Body of pancreas (tissue), 4 donors: ENCODE results near the gene REXO4. TPM values are rescaled to one million over a fixed set of nuclear protein-coding genes. Genes with fewer than 3 reads are reported as not detected.

ENCODE experiments used
- ATAC-seq: fragments of 150-250 bp; one replicate; pipeline ENCODE4 v1.9.1; 2016
- DNase-seq, 4 donors: peaks; one replicate each; pipeline ENCODE4 v3.0.0-alpha.2; 2019
- H3K27ac ChIP-seq, 4 donors: fragments of 200-600 bp; sonication (generic); 1 replicate in 3 of 4; 2 replicates in 1 of 4; pipeline versions ENCODE4 v1.5.1 to v1.6.1; 2016 to 2019; ENCODE audit warnings: mild to moderate bottlenecking in 1 of 4, mixed read lengths in 1 of 4, moderate library complexity in 1 of 4
- H3K27me3 ChIP-seq, 2 donors: fragments of 200-600 bp; sonication (generic); one replicate each; pipeline ENCODE4 v1.6.0; 2016; ENCODE audit warnings: mild to moderate bottlenecking in 1 of 2
- H3K36me3 ChIP-seq, 2 donors: fragments of 200-600 bp; sonication (generic); replicated peaks in 1 of 2; 2 replicates each; pipeline ENCODE4 v1.5.1; 2016; ENCODE audit warnings: low read depth in 2 of 2; ENCODE audit not compliant: insufficient read depth in 1 of 2
- H3K4me1 ChIP-seq: fragments of 200-600 bp; sonication (generic); one replicate; pipeline ENCODE4 v1.6.0; 2016
- H3K4me3 ChIP-seq, 2 donors: fragments of 200-600 bp; sonication (generic); 1 replicate in 1 of 2; 2 replicates in 1 of 2; pipeline ENCODE4 v1.5.1; 2016 to 2019
- H3K9me3 ChIP-seq, 3 donors: fragments of 200-600 bp; sonication (generic); 1 replicate in 2 of 3; 2 replicates in 1 of 3; pipeline ENCODE4 v1.5.1; 2016
- POLR2A ChIP-seq, 3 donors: fragments of 450-650 bp; IDR thresholded peaks; one replicate each; pipeline ENCODE4 v1.6.1; 2016; ENCODE audit warnings: antibody characterized with exemption in 3 of 3, mild to moderate bottlenecking in 2 of 3
- WGBS, 2 donors: methylation state at CpG; one replicate each; pipeline ENCODE4 v1.1.5; 2017; 5-methylcytosine and 5-hydroxymethylcytosine counted together
- intact Hi-C: fragments of 100-400 bp; cut with DNase I; formaldehyde crosslinking; loops from one replicate; pipeline ENCODE4 v1.15.1; 2023
- total RNA-seq, 2 donors: library from RNA; depleted of rRNA; stranded (reverse); fragments of >200 nt; gene quantifications; one replicate each; pipeline ENCODE4 v1.1.0, GENCODE V29; 2016
- TF ChIP-seq, protein P1 (sequence below), 7 experiments: fragments of 450-650 bp in 4 of 7; fragments of 200-600 bp in 3 of 7; sonication (generic) in 3 of 7; IDR thresholded peaks; one replicate each; pipeline ENCODE4 v1.5.1; 2016 to 2019; ENCODE audit warnings: antibody characterized with exemption in 7 of 7

Gene REXO4
- total RNA-seq, 2 donors from 2014 or later, result 15.6 to 21.8 TPM

GRCh38 chr9:133359399-133360175 lies 58.2 kb downstream of the REXO4 start:
- peak in 1 of 4 donors; percentile 42 for DNase-seq
- Histone ChIP-seq H3K4me1 (peaks cover 45% of the 10 kb centered on the region), H3K36me3 (peaks cover 0 to 16% of the 10 kb centered on the region in 2 donors), H3K9me3 (no peaks in the 10 kb centered on the region), H3K27me3 (no peaks in the 10 kb centered on the region), H3K4me3 (no peak overlapping the region), H3K27ac (peak overlapping the region in 1 of 4 donors; percentile 16)
- TF ChIP-seq, protein P1, sequence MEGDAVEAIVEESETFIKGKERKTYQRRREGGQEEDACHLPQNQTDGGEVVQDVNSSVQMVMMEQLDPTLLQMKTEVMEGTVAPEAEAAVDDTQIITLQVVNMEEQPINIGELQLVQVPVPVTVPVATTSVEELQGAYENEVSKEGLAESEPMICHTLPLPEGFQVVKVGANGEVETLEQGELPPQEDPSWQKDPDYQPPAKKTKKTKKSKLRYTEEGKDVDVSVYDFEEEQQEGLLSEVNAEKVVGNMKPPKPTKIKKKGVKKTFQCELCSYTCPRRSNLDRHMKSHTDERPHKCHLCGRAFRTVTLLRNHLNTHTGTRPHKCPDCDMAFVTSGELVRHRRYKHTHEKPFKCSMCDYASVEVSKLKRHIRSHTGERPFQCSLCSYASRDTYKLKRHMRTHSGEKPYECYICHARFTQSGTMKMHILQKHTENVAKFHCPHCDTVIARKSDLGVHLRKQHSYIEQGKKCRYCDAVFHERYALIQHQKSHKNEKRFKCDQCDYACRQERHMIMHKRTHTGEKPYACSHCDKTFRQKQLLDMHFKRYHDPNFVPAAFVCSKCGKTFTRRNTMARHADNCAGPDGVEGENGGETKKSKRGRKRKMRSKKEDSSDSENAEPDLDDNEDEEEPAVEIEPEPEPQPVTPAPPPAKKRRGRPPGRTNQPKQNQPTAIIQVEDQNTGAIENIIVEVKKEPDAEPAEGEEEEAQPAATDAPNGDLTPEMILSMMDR (IDR thresholded peaks at IDR 0.05), result peak in 5 of 7 experiments; percentile 26 to 45 (median 35)
- no peak for TF ChIP-seq POLR2A (IDR thresholded peaks at IDR 0.05)
- intact Hi-C loops, result no loop called here
- ATAC-seq, result no peak
- WGBS, 2 donors, result 35 to 42% methylated on average over 14 to 20 of the region's 20 CpGs

DNA sequence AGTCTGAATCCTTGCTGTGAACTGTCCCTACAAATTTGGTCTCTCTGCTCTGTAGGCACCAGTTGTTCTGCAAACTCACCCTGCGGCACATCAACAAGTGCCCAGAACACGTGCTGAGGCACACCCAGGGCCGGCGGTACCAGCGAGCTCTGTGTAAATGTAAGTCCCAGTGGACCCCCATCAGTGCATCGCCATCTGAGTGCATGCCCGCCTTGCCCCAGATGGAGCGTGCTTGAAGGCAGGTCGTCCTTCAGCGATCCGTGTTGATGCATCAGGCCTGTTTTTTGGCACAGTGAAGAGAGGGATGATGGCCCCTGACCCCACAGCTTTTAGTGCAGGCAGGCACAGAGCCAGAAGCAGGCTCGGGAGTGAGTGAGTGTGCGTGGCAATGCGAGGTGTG lies 60.2 kb downstream of the REXO4 start:
- H3K27me3 ChIP-seq, result no peaks in the 10 kb centered on the region
- intact Hi-C loops, result no loop called here
- ATAC-seq (no peak), DNase-seq (no peak)
- H3K4me1 ChIP-seq, result peaks cover 49% of the 10 kb centered on the region
- TF ChIP-seq, protein P1 (IDR thresholded peaks at IDR 0.05), result no peak
- no peak for TF ChIP-seq POLR2A (IDR thresholded peaks at IDR 0.05)
- WGBS, 2 donors, result 76 to 79% methylated on average over 3 to 14 of the region's 14 CpGs
- no peaks in the 10 kb centered on the region for H3K9me3 ChIP-seq
- H3K27ac ChIP-seq, result no peak overlapping the region
- H3K4me3 ChIP-seq, result no peak overlapping the region
- peaks cover 0 to 8% of the 10 kb centered on the region in 2 donors for H3K36me3 ChIP-seq

- TF ChIP-seq, protein P1 (IDR thresholded peaks at IDR 0.05), result peak in 3 of 7 experiments; percentile 10 to 23 (median 17)
- TF ChIP-seq POLR2A (IDR thresholded peaks at IDR 0.05), result peak in 2 of 3 donors; percentile 49 to 65
- DNase-seq (peak; percentile 90 to 93 (median 90)), ATAC-seq (peak; percentile 92)
- intact Hi-C loops, result no loop called here
- H3K9me3 ChIP-seq, result no peaks in the 10 kb centered on the region
- WGBS, 2 donors, result 0% methylated on average over 5 to 73 of the region's 78 CpGs
- peaks cover 49% of the 10 kb centered on the region for H3K4me1 ChIP-seq
- peaks cover 0 to 9% of the 10 kb centered on the region in 2 donors for H3K36me3 ChIP-seq
- H3K27me3 ChIP-seq, result no peaks in the 10 kb centered on the region
- peak within 1 kb of the TSS; percentile 66 to 80 for H3K4me3 ChIP-seq
- H3K27ac ChIP-seq, result peak within 1 kb of the TSS; percentile 20 to 83 (median 66)
Observed at GRCh38 chr9:133356391-133357091, 61.3 kb downstream of the REXO4 start, which contains the start of the genes SURF1 and SURF2. Gene SURF1 (minus strand): TSS chr9:133356487. CDS start chr9:133356453, 34 bp downstream. Gene SURF2 (plus strand): TSS chr9:133356550. CDS start chr9:133356593, 43 bp downstream.

Other genes with a start within 250 kb of the REXO4 start
- gene OBP2B, start 208.8 kb downstream of the REXO4 start, total RNA-seq, result not detected
- gene ABO, start 142.8 kb downstream of the REXO4 start, total RNA-seq, result 1 to 10 TPM; 3.9 to 9.2 TPM
- gene SURF6, start 81.8 kb downstream of the REXO4 start, total RNA-seq, result 10 to 100 TPM; 20.8 to 37.9 TPM
- 10 to 100 TPM; 15.8 to 16.3 TPM for gene MED22, start 69.9 kb downstream of the REXO4 start, total RNA-seq
- gene RPL7A, start 69.8 kb downstream of the REXO4 start, total RNA-seq, result 1,000 to 10,000 TPM; 1,478 to 1,480 TPM
- 10 to 100 TPM; 31.0 to 43.1 TPM for gene SURF1, start 61.5 kb downstream of the REXO4 start, total RNA-seq
- 10 to 100 TPM; 20.0 to 27.0 TPM for gene SURF2, start 61.5 kb downstream of the REXO4 start, total RNA-seq
- 100 to 1,000 TPM in 1 of 2 donors, 10 to 100 TPM in 1; 93.9 to 109 TPM for gene SURF4, start 42.0 kb downstream of the REXO4 start, total RNA-seq
- gene STKLD1, start 41.6 kb downstream of the REXO4 start, total RNA-seq, result not detected
- 1 to 10 TPM; 2.3 to 5.6 TPM for gene ADAMTS13, start 4.4 kb upstream of the REXO4 start, total RNA-seq
- gene CACFD1, start 42.0 kb upstream of the REXO4 start, total RNA-seq, result 10 to 100 TPM; 19.2 to 25.4 TPM
- gene SLC2A6, start 61.1 kb upstream of the REXO4 start, total RNA-seq, result 1 to 10 TPM; 2.6 to 3.0 TPM
- not detected for gene MYMK, start 106.9 kb upstream of the REXO4 start, total RNA-seq
- 10 to 100 TPM in 1 of 2 donors, 1 to 10 TPM in 1; 4.2 to 21.8 TPM for gene ADAMTSL2, start 116.7 kb upstream of the REXO4 start, total RNA-seq
- gene FAM163B, start 191.4 kb upstream of the REXO4 start, total RNA-seq, result under 1 TPM in 1 of 2 donors, not detected in 1; 0.78 TPM
- gene DBH, start 218.4 kb upstream of the REXO4 start, total RNA-seq, result not detected